ENCODE data around the gene COA1. TPM values are rescaled to one million over a fixed set of nuclear protein-coding genes. Genes with fewer than 3 reads are reported as not detected.

The COA1 gene
- total RNA-seq, 2 donors from 2014 or later = 47.9 to 57.5 TPM

DNA sequence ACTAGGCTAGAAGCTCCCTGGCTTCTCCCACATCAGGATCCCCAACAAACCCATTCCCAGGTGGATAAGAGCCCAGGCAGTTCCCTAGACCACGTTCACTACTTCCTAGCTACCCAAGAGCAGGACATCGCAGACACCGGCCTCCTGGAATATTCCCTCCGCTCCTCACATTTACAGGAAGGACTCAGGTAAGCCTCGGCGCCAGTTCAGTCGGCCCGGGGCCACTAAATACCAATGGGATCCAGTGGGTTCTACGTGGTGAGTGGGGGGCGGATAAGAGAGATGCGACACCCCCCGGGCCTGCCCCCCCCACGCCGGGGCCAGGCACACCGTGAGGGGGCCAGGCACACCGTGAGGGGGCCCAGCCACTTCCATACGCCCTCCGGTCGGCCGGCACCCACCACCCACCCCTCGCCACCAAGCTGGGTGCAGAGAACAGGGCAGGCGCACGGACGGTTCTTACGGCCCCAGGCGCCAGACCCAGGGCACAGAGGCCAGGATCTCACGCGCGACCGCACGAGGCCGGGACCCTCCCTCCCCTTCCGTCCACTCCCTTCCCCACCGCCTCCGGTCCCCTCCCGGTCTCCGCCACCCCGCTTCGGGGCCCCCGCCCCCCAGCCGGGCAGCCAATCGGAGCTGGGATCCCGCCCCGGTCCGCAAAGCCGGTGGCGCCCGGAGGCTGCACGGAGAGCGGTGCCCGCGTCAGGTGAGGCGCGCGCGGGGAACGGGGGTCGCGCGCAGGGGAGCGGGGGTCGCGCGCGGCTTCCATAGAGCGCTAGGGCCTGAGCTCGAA lies 28.9 kb upstream of the COA1 start, which contains the start of gene BLVRA:
Gene BLVRA, plus strand, starts transcription at position 652 of the 793 bp plus-strand sequence. CDS start 12,479 bp downstream, outside the sequence.
- intact Hi-C loops (cut with DNase I) = no loop called here
- Histone ChIP-seq H3K36me3 (no peaks in the 10 kb centered on the region), H3K27ac (peak within 1 kb of the TSS; percentile 71 to 78), H3K4me3 (peak within 1 kb of the TSS; percentile 73 to 74), H3K9me3 (no peaks in the 10 kb centered on the region), H3K4me1 (replicated peaks) (no peaks in the 10 kb centered on the region), H3K27me3 (replicated peaks; ENCODE audit: insufficient read depth) (no peaks in the 10 kb centered on the region)
- peak; percentile 65 for DNase-seq (ENCODE audit: low spot score)
- WGBS = under 1% methylated on average over 37 of the region's 67 CpGs
- TF ChIP-seq POLR2A (IDR thresholded peaks at IDR 0.05) = peak; percentile 50
- TF ChIP-seq, protein P1, sequence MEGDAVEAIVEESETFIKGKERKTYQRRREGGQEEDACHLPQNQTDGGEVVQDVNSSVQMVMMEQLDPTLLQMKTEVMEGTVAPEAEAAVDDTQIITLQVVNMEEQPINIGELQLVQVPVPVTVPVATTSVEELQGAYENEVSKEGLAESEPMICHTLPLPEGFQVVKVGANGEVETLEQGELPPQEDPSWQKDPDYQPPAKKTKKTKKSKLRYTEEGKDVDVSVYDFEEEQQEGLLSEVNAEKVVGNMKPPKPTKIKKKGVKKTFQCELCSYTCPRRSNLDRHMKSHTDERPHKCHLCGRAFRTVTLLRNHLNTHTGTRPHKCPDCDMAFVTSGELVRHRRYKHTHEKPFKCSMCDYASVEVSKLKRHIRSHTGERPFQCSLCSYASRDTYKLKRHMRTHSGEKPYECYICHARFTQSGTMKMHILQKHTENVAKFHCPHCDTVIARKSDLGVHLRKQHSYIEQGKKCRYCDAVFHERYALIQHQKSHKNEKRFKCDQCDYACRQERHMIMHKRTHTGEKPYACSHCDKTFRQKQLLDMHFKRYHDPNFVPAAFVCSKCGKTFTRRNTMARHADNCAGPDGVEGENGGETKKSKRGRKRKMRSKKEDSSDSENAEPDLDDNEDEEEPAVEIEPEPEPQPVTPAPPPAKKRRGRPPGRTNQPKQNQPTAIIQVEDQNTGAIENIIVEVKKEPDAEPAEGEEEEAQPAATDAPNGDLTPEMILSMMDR (IDR thresholded peaks at IDR 0.05) = no peak
- peak; percentile 45 for TF ChIP-seq POLR2AphosphoS5 (IDR thresholded peaks at IDR 0.05)

DNA sequence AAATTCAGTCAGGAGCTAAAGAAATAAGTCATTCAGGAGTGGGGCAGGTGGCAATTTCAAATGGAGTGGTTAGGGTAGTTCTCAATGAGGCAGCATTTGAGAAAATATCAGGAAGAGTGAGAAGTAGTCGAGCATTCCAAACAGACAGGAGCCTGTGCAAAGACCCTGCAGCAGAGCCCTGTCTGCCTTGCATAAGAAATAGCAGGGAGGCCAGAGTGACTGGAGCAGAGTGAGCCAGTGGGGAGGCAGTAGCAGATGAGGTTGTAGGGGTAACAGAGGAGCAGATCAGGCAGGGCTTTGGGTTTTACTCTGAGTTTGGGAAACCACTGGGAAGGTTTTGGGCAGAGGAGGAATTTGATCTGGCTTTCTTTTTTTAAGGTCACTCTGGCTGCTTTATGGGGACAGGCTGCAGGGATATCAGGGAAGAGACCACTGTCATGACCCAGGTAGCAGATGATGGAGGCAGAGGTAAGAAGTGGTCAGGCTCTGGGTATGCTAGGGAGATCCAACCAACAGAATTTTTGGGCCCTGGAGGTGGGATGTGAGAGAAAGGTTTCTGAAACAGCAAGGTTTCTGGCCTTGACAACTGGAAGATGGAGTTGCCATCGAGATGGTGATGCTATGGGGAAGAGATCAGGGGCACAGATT lies 27.9 kb upstream of the COA1 start:
- Histone ChIP-seq H3K4me1 (replicated peaks) (no peaks in the 10 kb centered on the region), H3K36me3 (no peaks in the 10 kb centered on the region), H3K4me3 (no peak overlapping the region), H3K27me3 (replicated peaks; ENCODE audit: insufficient read depth) (no peaks in the 10 kb centered on the region), H3K27ac (no peak overlapping the region), H3K9me3 (no peaks in the 10 kb centered on the region)
- no peak for TF ChIP-seq POLR2AphosphoS5 (IDR thresholded peaks at IDR 0.05)
- TF ChIP-seq POLR2A (IDR thresholded peaks at IDR 0.05) = no peak
- TF ChIP-seq, protein P1 (IDR thresholded peaks at IDR 0.05) = no peak
- no peak for DNase-seq (ENCODE audit: low spot score)
- 96% methylated on average over 2 of the region's 2 CpGs for WGBS
- intact Hi-C loops (cut with DNase I) = no loop called here

- Histone ChIP-seq H3K27me3 (replicated peaks; ENCODE audit: insufficient read depth) (no peaks in the 10 kb centered on the region), H3K27ac (no peak overlapping the region), H3K36me3 (no peaks in the 10 kb centered on the region), H3K9me3 (no peaks in the 10 kb centered on the region), H3K4me3 (no peak overlapping the region), H3K4me1 (replicated peaks) (no peaks in the 10 kb centered on the region)
- no peak for DNase-seq (ENCODE audit: low spot score)
- intact Hi-C loops (cut with DNase I) = no loop called here
- whole genome bisulfite sequencing = 95% methylated on average over 1 of the region's 1 CpG
- TF ChIP-seq, protein P1 (IDR thresholded peaks at IDR 0.05) = no peak
- TF ChIP-seq POLR2A (IDR thresholded peaks at IDR 0.05) (no peak), POLR2AphosphoS5 (IDR thresholded peaks at IDR 0.05) (no peak)
Measured at GRCh38 chr7:43756368-43757072, 27.2 kb upstream of the COA1 start.

GRCh38 chr7:43754596-43754995 lies 25.3 kb upstream of the COA1 start:
- Histone ChIP-seq H3K27ac (no peak overlapping the region), H3K4me1 (replicated peaks) (no peaks in the 10 kb centered on the region), H3K27me3 (replicated peaks; ENCODE audit: insufficient read depth) (no peaks in the 10 kb centered on the region), H3K4me3 (no peak overlapping the region), H3K9me3 (no peaks in the 10 kb centered on the region), H3K36me3 (no peaks in the 10 kb centered on the region)
- DNase-seq (ENCODE audit: low spot score) = no peak
- intact Hi-C loops (cut with DNase I) = no loop called here
- 78% methylated on average over 4 of the region's 4 CpGs for WGBS
- no peak for TF ChIP-seq POLR2AphosphoS5 (IDR thresholded peaks at IDR 0.05)
- TF ChIP-seq, protein P1 (IDR thresholded peaks at IDR 0.05) = no peak
- no peak for TF ChIP-seq POLR2A (IDR thresholded peaks at IDR 0.05)

Data from prostate gland (tissue), 2 donors.